Breast epithelium (tissue), 3 donors: Measurements from ENCODE around the gene MEIOSIN.

Experiments
- POLR2AphosphoS5 ChIP-seq, 3 donors: sonication (generic); formaldehyde crosslinking; IDR thresholded peaks; one replicate each; pipeline ENCODE4 v1.6.1; 2017; ENCODE audit warnings: antibody characterized with exemption in 3 of 3
- TF ChIP-seq, protein P1 (sequence below), 3 donors: fragments of 450-650 bp; IDR thresholded peaks; one replicate each; pipeline ENCODE4 v1.5.1; 2016 to 2017; ENCODE audit warnings: antibody characterized with exemption in 3 of 3, mild to moderate bottlenecking in 3 of 3, moderate library complexity in 3 of 3

DNA sequence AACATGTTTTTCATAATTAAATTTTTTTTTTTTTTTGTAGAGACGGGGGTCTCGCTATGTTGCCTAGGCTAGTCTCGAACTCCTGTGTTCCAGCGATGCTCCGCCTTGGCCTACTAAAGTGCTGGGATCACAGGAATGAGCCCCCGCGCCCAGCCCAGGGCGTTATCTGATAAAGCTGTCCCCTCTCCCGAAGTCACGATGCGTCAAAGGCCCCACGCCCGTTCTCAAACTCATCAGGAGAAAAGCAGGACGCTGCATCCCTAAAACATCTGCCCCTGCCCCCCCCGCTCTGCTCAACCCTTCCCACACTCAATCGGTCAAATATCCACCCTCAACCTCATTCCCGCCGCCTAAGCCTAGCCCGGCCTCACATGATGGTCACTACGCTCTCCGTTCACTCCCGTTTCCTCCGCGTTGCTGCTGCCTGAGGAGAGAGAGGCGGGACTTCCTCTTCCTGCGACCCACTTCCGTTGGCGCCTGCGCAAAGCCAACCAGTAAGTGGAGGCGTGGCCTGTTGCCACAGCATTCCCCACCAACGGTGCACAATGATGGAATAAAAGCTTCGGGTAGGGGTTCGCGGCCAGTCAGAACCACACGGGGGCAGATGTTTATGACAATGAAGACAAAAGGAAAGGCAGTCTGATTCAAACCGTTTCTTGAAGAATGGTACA, 41.6 kb upstream of the MEIOSIN start, which contains the start of gene SNRPD2:
- TF ChIP-seq, protein P1, sequence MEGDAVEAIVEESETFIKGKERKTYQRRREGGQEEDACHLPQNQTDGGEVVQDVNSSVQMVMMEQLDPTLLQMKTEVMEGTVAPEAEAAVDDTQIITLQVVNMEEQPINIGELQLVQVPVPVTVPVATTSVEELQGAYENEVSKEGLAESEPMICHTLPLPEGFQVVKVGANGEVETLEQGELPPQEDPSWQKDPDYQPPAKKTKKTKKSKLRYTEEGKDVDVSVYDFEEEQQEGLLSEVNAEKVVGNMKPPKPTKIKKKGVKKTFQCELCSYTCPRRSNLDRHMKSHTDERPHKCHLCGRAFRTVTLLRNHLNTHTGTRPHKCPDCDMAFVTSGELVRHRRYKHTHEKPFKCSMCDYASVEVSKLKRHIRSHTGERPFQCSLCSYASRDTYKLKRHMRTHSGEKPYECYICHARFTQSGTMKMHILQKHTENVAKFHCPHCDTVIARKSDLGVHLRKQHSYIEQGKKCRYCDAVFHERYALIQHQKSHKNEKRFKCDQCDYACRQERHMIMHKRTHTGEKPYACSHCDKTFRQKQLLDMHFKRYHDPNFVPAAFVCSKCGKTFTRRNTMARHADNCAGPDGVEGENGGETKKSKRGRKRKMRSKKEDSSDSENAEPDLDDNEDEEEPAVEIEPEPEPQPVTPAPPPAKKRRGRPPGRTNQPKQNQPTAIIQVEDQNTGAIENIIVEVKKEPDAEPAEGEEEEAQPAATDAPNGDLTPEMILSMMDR (IDR thresholded peaks at IDR 0.05): peak in 1 of 3 donors; percentile 15
- peak; percentile 89 to 97 (median 92) for TF ChIP-seq POLR2AphosphoS5 (IDR thresholded peaks at IDR 0.05)
